GM11168 (cell line): ENCODE data around the gene CYB5R4.

Source experiments
- in situ Hi-C: fragments of 300-500 bp; cut with MboI; formaldehyde crosslinking; loops from one replicate; pipeline ENCODE4 v1.12.0; 2022; ENCODE audit warnings: low sequenced_read_pairs; ENCODE audit not compliant: unreplicated experiment

CYB5R4 gene

DNA sequence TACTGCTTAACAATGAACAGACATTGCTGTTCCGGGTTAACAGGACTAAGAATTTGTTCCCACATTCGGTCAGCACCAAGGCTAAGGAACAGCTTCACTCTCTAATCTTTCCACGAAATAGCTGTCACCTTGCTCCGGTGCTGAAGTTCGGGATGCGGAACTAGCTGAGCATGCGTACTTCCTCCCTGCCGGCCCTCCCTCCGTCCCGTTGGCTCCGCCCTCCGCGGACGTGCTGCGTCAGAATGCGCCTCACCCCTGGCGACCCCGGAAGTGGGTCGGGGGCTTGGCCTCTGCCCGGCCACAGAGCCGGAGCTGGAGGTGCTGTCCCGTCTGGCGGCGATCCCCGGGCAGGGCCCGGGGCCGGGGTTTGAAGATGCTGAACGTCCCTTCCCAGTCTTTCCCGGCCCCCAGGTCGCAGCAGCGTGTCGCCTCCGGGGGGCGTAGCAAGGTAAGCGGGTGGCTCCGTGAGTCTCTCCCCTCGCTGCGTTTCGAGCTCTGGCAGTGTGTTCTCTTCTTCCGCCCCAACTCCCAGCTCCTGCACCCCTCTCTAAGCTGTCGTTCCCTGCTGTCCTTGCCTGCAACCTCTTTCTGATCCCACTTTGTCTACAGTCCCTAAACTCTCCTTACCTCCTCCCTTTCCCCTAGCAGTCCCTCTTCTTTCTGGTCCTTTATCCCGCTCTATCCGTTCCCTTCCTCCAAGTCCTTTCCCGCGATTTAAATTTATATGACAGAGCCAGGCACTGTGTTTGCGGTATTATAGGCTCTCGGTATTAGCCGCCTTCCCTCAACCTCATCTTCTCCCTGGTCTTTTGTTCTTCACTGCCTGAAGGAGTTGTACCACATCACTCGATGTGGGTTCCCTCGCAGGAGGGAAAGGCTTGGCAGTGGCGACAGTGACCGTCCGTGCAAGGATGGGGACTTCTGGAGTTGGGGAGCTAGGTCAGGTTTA lies at the start of gene CYB5R4:
TSS of gene CYB5R4 (plus strand) at position 280 of the 949 bp plus-strand sequence. CDS start at position 374, 94 bp downstream.
- in situ Hi-C loops = no loop called here

DNA sequence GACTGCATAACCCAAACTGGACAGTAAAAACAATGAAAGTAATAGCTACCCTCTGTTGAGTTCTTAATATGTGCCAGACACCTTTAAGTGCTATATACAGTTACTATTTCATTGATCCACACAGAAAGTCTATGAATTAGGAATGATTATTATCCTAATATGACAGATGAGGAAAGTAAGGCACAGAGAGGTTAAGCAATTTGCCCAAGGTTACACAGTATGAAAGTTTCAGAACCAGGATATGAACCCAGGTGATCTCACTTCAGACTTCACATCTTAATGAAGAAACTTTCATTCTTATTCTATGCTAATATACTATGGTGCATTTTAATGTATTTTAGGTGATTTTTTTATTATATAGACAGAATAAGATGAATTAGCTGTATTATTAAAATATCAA lies 46.9 kb upstream of the CYB5R4 start:
- in situ Hi-C loops = no loop called here

GRCh38 chr6:83815631-83816272 lies 43.7 kb upstream of the CYB5R4 start:
- in situ Hi-C loops = no loop called here

DNA sequence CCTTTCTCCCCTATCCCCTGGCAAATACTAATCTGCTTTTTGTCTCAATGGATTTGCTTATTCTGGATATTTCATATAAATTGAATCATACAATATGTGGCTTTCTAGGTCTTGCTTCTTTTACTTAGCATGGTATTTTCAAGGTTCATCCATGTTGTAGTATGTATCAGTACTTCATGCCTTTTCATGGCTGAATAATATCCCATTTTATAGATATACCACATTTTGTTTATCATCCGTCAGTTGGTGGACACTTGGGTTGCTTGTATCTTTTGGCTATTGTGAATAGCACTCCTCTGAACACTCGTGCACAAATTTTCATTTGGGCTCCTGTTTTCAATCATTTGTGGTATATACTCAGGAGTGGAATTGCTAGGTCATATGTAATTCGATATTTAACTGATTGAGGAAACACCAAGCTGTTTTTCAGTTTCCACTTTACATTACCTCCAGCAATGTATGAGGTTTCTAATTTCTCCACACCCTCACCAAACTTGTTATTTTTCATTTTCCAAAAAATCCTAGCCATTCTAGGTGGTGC lies 36.8 kb upstream of the CYB5R4 start:
- in situ Hi-C loops = no loop called here

- in situ Hi-C loops = no loop called here
Measured at GRCh38 chr6:83824388-83824801, 35.1 kb upstream of the CYB5R4 start.

GRCh38 chr6:83824831-83825230 lies 34.7 kb upstream of the CYB5R4 start:
- in situ Hi-C loops = no loop called here

- in situ Hi-C loops = no loop called here
Measured at GRCh38 chr6:83827050-83827449, 32.4 kb upstream of the CYB5R4 start.

DNA sequence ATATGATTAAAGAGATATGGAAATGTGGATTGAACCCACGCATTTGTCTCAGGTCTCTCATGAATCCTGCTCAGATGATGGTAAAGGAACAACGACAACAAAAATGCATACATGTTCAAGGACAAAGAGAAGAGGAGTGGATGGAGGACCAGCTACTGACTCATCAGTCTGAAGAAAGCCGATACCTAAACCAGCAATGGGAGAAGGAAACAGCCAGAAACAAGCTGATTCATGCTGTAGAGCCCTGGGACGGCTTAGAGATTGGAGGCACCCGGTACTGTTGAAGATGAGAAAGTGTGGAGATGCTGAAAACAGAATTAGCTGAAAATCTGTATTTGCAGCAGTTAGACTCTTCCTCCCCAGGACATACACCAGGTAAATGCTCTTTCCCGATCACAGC lies 20.8 kb upstream of the CYB5R4 start:
- in situ Hi-C loops = no loop called here

DNA sequence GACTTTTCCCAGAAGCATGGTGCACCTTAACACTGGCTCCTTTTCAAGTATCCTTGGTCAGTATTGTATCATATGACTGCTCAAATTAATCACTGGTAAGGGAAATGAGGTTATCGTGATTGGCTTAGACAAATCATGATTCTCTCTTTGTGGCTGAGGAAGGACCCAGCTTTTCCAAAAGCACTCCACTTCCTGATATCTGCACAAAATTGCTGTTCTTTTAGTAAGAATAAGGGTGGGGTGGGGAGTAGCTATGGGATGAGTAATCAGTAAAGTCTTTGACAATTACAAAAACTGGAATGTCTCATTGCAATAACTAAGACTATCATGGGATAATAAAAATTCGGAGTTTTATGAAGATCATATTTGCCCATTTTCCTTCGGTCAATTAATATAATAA lies 15.3 kb upstream of the CYB5R4 start:
- in situ Hi-C loops = no loop called here

- in situ Hi-C loops = no loop called here
Measured at GRCh38 chr6:83846291-83846690, 13.2 kb upstream of the CYB5R4 start.

GRCh38 chr6:83847179-83847578 lies 12.3 kb upstream of the CYB5R4 start:
- in situ Hi-C loops = no loop called here

GRCh38 chr6:83849127-83849526 lies 10.4 kb upstream of the CYB5R4 start:
- in situ Hi-C loops = no loop called here

DNA sequence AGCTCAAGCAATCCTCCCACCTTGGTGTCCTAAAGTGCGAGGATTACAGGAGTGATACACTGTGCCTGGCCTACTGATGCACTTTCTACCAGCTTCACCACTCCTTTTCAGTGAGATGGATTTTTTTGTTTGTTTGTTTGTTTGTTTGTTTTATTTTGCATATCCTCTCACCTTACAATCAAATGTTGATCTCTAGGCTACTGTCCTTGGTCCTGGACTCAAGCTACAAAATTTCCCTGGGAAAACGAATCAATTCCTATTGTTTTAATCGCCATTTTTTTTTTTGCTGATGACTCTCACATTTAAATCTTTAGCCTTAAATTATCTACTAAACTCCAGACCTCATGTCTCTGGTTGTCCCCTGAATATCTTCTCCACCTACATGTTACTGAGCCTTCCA lies 9.9 kb upstream of the CYB5R4 start:
- in situ Hi-C loops = no loop called here

DNA sequence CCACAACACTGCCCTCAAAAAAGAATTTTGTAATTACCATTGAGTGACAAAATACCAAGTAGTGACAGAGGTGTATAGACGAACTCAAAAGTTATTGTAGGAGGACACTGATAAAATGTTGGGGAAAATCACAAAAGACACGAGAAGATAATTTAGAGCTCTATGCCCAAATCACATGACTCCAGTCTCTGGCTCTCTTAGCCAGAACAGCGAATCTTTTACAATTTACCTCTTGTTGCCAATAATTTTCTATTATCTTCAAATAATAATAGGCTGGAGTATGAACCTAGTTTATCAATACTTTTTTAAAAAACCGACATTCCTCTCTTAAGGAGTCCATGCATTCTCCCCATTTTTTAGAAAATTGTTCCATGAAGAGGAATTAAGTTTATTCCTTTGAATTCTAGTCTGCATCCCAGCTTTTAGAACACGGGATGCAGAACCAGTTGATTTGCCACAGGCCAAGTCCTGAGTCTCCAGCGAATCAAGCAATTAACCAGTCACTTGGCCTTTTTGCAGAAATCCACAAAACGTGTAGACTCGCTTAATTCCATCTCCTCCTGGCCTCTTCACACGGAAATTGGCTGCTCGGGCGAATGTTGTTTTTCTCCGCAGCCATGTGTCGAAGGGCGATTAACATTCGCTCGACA lies 6.8 kb upstream of the CYB5R4 start:
- in situ Hi-C loops = no loop called here

DNA sequence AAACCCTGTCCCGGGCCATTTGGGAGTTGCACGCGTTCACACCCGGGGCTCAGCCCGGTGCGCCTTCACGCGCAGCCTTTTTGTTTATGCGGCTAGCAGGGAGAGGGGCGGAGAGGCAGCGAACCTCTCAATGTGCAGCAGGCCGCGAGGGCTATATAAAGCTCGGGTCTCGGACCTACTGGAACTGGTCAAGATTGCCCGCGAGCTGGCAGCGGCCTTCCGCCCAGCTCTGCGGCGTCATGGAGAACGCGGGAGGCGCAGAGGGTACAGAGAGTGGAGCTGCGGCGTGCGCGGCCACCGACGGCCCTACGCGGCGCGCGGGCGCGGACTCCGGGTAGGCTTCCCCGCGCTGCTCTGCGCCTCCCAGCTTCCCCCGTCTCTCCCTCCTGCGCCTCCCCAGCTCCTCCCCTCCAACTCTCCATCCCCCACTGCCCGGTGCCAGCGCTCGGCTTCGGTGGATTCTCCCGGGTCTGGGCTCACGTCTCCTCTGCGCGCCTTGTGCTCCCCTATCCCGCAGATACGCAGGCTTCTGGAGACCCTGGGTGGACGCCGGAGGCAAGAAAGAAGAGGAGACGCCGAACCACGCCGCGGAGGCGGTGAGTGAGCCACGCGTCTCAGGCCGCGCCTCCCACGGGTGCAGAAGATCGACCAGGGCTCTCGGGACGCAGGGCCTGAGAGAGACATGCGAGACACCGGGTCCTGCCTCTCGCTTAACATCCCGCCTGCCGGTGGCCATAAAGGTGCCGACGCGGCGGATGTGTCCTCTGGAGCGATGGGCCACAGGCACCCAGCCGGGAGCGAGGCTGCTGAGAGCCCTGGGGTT lies 6.1 kb upstream of the CYB5R4 start, which contains the start of gene RIPPLY2:
TSS of gene RIPPLY2 (plus strand) at position 183 of the 823 bp plus-strand sequence. CDS start at position 240, 57 bp downstream.
- in situ Hi-C loops = no loop called here

DNA sequence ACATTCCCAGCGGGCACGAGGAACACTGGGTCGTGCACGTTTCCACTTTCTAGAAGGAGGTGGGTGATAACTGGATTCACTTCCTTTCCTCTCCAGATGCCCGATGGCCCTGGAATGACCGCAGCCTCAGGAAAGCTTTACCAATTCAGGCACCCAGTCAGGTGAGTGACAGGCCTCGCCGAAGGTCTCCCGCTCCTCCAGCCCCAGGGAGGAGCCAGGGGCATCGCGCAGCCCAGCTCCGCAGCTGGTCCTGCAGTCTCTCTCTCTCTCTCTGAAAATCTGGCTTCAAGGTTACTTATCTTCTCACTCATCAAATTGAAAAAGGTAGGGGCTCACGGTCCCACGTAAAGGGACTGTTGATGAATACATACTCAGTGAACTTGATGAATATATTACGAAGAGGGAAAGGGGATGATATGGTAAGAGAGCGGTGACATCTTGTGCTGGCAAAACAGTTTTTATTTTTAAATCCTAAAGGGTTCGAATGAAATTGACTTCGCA lies 5.4 kb upstream of the CYB5R4 start:
- in situ Hi-C loops = no loop called here

- in situ Hi-C loops = no loop called here
Measured at GRCh38 chr6:83854766-83855165, 4.7 kb upstream of the CYB5R4 start.

- in situ Hi-C loops = no loop called here
Measured at GRCh38 chr6:83860359-83860755, 868 bp downstream of the CYB5R4 start.

DNA sequence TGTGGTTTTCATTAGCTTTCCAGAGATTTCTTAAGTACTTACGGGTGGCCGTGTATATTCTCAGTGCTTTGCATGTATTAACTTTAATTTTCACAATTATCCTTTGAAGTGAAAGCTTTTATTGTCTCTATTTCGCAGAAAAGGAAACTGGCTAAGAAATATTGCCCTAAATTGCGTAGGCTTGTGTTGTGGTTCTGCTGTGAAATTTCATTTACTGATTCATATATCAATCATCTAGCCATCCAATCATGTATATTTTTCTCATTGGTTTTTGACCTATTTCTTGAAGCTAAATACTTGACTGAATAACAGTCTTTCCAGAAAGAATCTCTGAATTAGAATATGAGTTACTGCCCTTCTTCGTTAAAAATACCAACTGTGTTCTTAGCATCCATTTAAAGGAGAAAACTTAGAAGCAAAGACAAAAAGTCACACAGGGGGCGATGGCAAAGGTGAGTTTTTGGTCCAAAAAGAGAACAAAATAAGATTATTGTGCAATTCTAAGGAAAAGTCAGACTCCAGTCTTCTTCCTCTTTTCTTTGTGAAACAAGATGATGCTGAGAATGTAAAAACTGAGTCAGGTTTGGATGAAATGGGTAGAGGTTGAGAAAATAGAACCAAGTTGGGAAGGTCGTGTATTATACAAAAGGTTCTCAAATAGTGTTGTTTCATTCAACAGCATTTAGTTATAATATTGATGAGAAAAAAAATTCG lies 1.4 kb downstream of the CYB5R4 start:
- in situ Hi-C loops = no loop called here
